ENCODE measurements around the gene NPTX1.
"Not testable (repeated sequence)": the region's sequence is repeated elsewhere in the genome, so short reads cannot be mapped to it uniquely, and the experiment has no call there.

NPTX1 gene

DNA sequence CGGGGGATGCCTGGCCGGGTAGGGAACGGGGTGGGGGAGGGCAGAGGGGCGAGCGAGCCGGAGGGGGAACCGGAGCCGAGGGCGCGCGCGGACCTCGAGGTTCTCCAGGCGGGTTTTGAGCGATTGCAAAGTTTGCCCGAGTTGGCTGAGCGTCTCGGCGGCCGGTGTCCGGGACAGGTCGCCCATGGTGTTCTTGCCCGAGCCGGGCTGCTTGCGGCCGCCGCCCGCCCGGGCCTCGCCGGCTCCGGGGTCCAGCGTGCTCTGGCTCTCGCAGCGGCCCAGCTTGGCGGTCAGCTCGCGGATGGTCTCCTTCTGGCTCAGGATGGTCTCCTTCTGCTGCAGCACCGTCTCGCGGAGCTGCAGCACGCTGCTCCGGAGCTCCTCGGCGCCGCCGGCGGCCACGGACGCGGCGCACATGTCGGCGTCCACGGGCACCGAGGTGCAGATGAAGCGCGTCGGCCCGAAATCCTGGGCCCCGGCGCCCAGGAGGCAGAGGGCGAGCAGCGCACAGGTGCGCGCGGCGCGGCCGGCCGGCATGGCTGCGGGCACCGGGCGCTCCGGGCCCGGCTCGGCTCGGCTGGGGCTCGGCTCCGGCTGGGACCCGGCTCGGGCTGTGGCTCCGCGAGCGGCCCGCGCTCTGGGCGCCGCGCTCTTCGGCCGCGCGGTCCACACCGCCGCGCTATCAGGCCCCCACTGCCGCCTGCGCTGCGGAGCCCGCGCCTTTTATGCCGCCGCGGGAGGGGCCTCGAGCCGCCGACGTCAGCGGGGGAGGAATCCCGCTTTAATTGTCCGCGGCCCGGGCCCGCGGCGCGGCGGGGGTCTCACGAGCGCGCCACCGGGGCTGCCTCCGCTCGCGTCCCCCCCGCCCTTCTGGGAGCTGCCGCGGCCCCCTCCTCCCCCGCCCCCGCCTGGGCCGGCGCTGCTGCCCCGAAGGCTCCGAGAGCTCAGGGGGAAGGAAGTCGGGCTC, at the start of gene NPTX1:
Gene NPTX1 (minus strand): TSS at position 698 of the 967 bp plus-strand sequence. CDS start 161 bp downstream, at position 537.
- DNase-seq (ENCODE audit: low read depth): no peak

GRCh38 chr17:80523956-80524712, 47.7 kb upstream of the NPTX1 start:
- no peak for DNase-seq (ENCODE audit: low read depth)

DNA sequence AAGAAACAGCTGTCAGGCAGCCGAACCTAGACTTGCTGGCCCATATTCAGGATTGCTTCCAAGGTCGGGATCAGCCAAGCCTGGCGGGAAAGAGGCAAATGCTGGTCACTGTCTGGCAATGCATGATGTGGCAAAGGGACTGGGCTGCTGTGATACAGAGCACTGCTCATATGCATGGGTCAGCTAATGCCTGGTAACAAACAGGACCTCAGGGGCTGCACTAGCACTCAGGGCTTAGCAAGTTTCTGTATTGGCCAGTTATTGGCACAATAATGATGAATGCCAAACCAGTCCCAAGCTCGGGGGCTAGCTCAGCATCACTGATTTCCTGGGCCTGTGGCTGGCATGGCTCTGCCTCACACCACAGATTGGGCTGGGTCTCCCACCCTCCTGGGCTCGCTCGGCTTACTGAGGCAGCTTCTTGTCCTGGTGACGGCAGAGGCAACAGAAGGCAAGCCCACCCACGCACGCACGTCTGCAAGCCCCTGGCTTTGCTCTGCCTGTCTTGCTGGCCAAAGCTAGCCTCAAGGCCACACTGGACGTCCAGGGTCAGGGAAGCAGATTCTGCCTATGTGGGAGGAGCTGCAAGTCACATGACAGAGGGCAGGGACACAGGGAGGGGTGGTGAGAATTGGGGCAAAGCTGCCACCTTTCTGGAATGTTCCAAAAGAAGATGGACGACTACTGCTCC, 46.8 kb upstream of the NPTX1 start:
- no peak for DNase-seq (ENCODE audit: low read depth)

GRCh38 chr17:80520810-80521455, 44.5 kb upstream of the NPTX1 start:
- DNase-seq (ENCODE audit: low read depth): no peak

GRCh38 chr17:80519091-80519781, 42.8 kb upstream of the NPTX1 start:
- DNase-seq (ENCODE audit: low read depth): no peak

DNA sequence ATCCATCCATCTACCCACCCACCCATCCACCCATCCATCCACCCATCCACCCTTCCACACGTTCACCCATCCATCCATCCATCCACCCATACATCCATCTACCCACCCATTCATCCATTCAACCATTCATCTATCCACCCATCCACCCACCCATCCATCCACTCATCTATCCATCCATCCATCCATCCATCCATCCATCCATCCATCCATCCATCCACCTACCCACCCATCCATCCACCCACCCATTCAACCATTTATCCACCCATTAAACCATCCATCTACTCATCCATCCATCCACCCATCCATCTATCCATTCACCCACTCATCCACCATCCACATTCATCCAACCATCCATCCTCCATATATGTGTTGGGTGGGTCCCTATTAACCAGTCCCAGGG, 42.0 kb upstream of the NPTX1 start:
- no peak for DNase-seq (ENCODE audit: low read depth)

DNA sequence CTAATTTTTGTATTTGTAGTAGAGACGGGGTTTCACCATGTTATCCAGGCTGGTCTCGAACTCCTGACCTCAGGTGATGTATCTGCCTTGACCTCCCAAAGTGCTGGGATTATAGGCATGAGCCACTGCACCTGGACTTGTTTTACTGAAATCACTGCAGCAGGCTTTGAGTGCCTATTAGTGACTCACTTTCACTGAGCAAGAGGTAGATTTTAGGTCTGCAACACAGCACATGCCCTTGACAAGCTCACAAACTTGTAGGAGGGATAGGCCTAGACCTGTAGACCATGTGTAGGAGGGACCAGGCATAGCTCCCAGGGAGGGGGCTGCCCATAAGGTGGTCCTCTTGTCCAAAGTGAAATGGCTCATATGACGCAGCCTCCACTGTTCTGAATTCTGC, 41.2 kb upstream of the NPTX1 start:
- DNase-seq (ENCODE audit: low read depth): no peak

DNA sequence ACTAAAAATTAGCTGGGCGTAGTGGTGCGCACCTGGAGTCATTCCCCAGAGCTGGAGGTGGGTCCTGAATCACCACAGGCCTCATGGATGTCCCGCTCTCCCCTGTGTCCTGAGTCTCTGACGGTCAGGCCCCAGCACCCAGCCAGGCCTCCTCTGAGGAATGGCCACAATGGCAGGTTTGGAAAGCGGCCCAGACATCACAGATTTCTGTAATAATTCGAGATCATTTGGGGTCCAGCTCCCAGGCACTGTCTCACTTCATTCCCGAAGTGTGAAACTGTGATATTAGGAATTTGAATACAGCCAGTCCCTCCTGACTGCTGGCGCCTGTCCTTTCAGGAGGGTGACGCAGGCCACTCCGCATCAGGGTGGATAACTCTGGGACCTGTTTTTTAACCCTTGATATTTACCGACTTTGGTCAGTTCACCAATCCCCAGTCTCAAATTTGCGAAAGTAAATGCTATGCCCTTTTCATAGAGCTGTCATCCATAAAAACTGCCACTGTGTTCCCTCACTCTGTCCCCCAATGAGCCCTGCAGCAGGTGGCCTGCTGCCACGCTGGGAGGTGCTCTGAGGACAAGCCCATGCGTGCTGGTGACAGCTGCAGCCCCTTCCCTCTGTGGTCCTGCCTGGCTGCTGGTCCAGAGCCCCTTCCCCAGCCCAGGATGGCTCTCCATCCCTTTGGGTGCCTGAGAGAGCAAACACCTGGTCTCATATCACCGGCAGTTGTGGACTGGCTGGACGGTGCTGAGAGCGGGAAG, 39.9 kb upstream of the NPTX1 start:
- no peak for DNase-seq (ENCODE audit: low read depth)

DNA sequence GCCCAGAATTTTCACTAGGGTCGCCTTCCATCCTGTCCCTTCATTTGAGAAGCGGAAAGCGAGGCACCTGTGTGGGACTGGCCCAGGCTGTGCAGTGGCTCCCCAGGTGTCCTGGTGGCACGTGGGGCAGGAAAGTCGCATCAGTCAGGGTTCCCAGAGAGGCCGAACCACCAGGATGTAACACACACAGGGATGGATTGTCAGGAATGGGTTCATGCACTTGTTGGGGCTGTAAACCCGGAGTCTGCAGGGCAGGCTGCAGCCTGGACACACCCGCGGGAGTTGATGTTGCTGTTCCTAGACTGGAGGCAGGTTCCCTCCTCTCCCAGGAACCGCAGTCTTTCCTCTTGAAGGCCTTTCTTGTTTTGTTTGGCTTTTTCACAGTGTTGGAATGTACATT, 37.5 kb upstream of the NPTX1 start:
- DNase-seq (ENCODE audit: low read depth): no peak

- no peak for DNase-seq (ENCODE audit: low read depth)
Observed at GRCh38 chr17:80513201-80513600, 36.8 kb upstream of the NPTX1 start.

- DNase-seq (ENCODE audit: low read depth): no peak
Observed at GRCh38 chr17:80512233-80512632, 35.8 kb upstream of the NPTX1 start.

DNA sequence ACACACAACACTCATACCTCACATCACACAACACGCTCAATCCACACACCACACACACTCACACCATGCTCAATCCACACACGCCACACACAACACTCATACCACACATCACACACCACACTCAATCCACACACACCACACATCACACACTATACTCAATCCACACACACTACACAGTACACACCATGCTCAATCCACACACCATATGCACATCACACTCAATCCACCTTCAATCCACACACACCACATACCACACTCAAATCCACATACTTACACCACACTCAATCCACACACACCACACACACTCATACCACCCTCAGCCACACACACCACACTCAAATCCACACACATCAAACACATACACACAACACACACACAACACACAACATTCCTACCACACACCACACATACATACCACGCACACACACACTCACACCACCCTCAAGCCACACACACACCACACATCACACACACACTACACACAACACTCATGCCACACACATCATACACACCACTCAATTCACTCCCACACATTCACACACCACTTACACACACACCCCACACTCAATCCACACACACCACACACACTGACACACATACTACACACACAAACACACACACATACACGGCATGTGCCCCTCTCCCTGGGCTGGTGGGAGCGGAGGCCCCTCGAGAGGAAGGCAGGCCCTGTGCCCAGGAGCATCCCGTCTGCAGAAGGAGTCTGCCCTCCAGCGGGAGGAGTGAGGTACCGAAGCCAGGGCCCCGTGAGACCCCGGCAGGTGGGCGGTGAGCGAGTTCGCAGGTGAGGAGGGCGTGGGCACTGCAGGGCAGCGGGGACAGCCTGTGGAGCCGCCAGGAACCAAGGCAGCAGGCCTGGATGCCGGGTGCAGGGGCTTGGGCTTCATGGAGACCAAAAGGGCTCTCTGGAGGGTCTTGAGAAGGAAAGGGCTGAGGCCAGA, 35.1 kb upstream of the NPTX1 start:
- no peak for DNase-seq (ENCODE audit: low read depth)

DNA sequence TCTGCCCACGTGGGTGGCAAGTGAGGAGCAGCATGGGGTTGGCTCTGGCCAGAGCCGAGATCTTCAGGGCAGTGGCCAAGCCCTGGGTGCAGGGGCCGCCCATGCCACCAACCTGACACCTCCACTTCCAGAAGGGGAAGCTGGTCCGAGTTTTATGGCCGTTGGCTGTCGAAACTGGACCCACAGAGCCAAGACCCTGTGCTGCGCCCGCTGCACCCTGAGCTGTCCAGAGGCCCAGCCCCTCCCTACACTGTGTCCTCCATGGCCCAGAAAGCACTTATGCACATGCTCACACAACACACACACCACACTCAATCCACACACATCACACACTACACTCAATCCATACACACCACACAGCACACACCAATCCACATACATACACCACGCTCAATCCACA, 34.4 kb upstream of the NPTX1 start:
- no peak for DNase-seq (ENCODE audit: low read depth)

DNA sequence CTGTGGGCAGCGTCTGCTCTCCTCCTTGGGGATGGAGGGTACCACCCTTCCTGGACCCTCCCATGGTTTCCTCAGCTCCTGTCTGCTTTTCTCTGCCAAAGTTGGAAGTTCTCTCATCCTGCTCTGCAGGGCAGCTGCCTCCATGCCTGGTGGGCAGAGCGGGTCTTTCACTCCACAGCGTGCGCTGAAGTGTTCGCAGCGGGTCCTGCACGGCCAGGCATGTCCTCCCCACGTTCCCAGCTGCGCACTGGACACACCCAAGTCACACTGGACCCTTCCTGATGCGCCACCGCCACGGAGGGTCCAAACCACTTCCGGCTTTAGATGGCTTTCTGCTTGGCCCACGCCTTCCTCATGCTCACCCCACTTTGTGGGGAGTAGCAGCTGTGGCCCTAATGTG, 33.7 kb upstream of the NPTX1 start:
- DNase-seq (ENCODE audit: low read depth): no peak

- no peak for DNase-seq (ENCODE audit: low read depth)
Observed at GRCh38 chr17:80509311-80509710, 32.9 kb upstream of the NPTX1 start.

DNA sequence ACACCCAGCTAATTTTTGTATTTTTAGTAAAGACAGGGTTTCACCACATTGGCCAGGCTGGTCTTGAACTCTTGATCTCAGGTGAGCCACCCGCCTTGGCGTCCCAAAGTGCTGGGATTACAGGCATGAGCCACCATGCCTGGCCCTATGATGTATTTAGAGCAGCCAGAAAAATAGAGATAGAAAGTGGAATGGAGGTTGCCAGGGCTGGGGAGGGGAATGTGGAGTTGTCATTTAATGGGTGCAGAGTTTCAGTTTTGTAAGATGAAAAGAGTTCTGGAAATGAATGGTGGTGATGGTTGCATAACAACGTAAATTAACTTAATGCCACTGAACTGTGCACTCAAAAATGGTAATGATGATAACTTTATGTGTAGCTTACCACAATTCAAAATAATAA, 31.6 kb upstream of the NPTX1 start:
- no peak for DNase-seq (ENCODE audit: low read depth)

- not testable (repeated sequence) for DNase-seq (ENCODE audit: low read depth)
Observed at GRCh38 chr17:80507177-80507576, 30.8 kb upstream of the NPTX1 start.

- DNase-seq (ENCODE audit: low read depth): no peak
Observed at GRCh38 chr17:80504686-80505413, 28.4 kb upstream of the NPTX1 start.

DNA sequence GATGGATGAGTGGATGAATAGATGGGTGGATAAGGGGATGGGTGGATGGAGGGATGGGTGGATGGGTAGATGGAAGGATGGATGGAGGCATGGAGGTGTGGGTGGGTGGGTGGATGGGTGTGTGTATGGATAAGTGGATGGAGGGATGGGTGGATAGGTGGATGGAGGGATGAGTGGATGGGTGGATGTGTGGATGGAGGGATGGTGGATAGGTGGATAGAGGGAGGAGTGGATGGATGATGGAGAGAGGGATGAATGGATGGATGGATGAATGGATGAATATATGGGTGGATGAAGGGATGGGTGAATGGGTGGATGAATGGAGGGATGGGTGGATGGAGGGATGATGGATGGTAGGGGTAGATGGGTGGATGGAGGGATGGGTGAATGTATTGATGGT, 27.5 kb upstream of the NPTX1 start:
- DNase-seq (ENCODE audit: low read depth): no peak
